Activated naive CD4-positive, alpha-beta T cell treated with anti-CD3 and anti-CD28 coated beads, Interleukin-2, amount 10 ng/mL, durations not matched to agents 5 hours and 36 hours (primary cell): Measurements from ENCODE around the gene IL4. TPM values are rescaled to one million over a fixed set of nuclear protein-coding genes. Genes with fewer than 3 reads are reported as not detected.

Source experiments
- total RNA-seq, 2 experiments: library from RNA; stranded (reverse); gene quantifications; one replicate each; pipeline ENCODE4 v1.2.3, GENCODE V29; 2021

The IL4 gene
- total RNA-seq: 1 to 10 TPM in 1 of 2 experiments, under 1 TPM in 1; 0.55 to 1.2 TPM

DNA sequence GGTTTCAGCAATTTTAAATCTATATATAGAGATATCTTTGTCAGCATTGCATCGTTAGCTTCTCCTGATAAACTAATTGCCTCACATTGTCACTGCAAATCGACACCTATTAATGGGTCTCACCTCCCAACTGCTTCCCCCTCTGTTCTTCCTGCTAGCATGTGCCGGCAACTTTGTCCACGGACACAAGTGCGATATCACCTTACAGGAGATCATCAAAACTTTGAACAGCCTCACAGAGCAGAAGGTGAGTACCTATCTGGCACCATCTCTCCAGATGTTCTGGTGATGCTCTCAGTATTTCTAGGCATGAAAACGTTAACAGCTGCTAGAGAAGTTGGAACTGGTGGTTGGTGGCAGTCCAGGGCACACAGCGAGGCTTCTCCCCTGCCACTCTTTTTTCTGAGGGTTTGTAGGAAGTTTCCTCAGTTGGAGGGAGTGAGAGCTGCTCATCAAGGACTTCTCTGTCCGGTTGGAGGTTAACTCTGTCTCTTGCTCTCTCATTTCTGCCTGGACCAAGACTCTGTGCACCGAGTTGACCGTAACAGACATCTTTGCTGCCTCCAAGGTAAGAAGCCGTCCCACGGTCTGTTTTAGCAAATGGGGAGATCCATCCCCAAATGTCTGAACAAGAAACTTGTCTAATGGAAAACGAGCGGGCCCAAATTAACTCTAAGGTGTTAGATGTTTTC is at the start of gene IL4:
Gene IL4, plus strand, starts transcription at position 51 of the 692 bp plus-strand sequence. Its CDS starts 62 bp downstream, at position 113.

GRCh38 chr5:132657676-132658380 is 16.0 kb upstream of the IL4 start, which contains the start of gene IL13:
Gene IL13 (plus strand): TSS chr5:132658173. CDS start chr5:132658187, 14 bp downstream.

Other genes with a start within 250 kb of the IL4 start
- gene IRF1, start 183.2 kb upstream of the IL4 start, total RNA-seq: 100 to 1,000 TPM; 321 to 353 TPM
- 1 to 10 TPM in 1 of 2 experiments, under 1 TPM in 1; 0.48 to 1.5 TPM for gene IL5, start 130.5 kb upstream of the IL4 start, total RNA-seq
- gene RAD50, start 117.0 kb upstream of the IL4 start, total RNA-seq: 10 to 100 TPM; 30.4 to 36.7 TPM
- 1 to 10 TPM; 2.7 to 4.9 TPM for gene IL13, start 15.8 kb upstream of the IL4 start, total RNA-seq
- 1 to 10 TPM; 7.9 to 9.8 TPM for gene KIF3A, start 63.6 kb downstream of the IL4 start, total RNA-seq
- gene CCNI2, start 73.4 kb downstream of the IL4 start, total RNA-seq: 1 to 10 TPM; 7.7 to 8.4 TPM
- gene SEPTIN8, start 103.2 kb downstream of the IL4 start, total RNA-seq: 10 to 100 TPM; 18.0 to 19.2 TPM
- gene SOWAHA, start 139.3 kb downstream of the IL4 start, total RNA-seq: not detected
- gene SHROOM1, start 156.7 kb downstream of the IL4 start, total RNA-seq: 1 to 10 TPM in 1 of 2 experiments, under 1 TPM in 1; 0.91 to 2.2 TPM
- gene GDF9, start 192.5 kb downstream of the IL4 start, total RNA-seq: under 1 TPM; 0.50 to 0.75 TPM
- 100 to 1,000 TPM; 251 to 263 TPM for gene UQCRQ, start 192.7 kb downstream of the IL4 start, total RNA-seq
- gene LEAP2, start 199.7 kb downstream of the IL4 start, total RNA-seq: 1 to 10 TPM; 2.9 to 4.0 TPM